NCI-H2029 treated with DMSO at 0.1 percent for 48 hours (cell line): Measurements from ENCODE around the gene UBE2D2.
"Not testable (repeated sequence)": the region's sequence is repeated elsewhere in the genome, so short reads cannot be mapped to it uniquely, and the experiment has no call there.

Experiments used
- DNase-seq: peaks from one replicate; lab custom pipeline; 2025; lab: John Stamatoyannopoulos, UW

UBE2D2 gene

DNA sequence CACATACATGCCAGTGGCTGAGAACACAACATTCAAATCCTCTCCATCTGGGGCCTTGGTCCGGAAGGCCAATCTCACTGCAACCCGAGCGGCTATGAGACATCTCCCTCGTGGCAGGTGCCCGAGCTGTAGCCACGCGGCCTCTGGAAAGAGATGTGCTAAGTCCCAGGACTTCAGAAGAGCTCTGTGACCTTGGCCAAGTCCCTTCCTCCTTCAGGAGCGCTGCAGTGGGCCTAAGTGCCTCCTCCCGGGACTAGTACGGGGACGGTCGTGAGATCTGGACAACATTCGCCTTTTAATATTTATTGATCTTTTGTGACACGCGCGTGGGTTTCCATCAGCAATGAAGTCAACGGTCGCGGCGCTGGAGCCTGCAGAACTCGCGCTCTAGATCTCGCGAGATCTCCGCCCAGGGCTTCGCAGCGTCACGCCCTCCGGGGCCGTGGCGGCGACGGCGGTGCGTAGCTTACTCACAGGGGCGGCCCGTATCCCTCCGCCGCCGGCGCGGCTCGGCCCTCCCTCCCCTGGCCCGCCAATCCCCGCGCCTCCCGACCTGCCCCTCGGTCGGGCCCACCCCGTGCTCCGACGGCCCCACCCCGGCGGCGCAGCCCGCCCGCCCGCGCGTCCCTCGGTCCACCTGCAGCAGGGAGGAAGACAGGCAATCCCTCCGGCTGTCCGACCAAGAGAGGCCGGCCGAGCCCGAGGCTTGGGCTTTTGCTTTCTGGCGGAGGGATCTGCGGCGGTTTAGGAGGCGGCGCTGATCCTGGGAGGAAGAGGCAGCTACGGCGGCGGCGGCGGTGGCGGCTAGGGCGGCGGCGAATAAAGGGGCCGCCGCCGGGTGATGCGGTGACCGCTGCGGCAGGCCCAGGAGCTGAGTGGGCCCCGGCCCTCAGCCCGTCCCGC lies at the start of gene UBE2D2:
Gene UBE2D2, plus strand, starts transcription at position 588 of the 903 bp plus-strand sequence. CDS start 453 bp downstream, outside the sequence.
- peak; percentile 87 for DNase-seq

DNA sequence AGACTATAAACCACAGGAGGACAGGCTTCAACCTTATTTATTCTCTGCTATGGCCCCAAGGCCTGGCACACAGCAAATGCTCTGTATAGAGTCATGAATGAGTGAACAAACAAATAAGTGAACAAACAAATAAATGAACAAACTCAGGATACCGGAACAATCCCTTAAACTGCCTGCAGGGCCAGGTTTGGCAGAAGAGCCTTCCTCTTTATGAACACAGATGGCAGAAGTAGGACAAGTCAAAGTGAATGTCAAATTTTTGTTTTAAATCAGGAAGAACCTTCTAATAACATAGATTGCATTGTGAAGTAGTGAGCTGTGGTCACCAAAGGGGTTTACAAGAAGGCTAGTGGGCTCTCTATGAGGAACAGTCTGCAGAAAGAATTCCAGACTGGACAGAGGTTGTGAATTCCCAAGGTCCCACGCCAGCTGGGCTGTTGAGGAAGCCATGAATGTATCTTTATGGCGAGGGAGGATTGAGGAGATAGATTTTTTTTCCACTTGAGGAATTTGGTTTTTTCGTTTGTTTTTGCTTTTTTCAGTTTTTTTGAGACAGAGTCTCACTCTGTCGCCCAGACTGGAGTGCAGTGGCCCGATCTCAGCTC lies 48.3 kb upstream of the UBE2D2 start:
- DNase-seq: no peak

DNA sequence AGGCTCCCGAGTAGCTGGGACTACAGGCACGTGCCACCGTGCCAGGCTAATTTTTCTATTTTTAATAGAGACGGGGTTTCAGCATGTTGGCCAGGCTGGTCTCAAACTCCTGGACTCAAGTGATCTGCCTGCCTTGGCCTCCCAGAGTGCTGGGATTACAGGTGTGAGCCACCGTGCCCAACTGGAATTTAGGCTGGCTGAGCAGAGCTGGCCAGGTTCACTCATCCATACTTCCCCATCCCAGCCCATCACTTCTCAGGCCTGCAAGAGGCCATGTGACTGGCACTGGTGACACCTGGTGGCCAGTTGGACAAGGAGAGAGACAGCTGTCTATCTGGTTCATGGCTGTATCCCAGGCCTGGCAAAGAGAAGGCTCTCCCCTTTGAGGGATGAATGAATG lies 47.7 kb upstream of the UBE2D2 start:
- peak; percentile 61 for DNase-seq

DNA sequence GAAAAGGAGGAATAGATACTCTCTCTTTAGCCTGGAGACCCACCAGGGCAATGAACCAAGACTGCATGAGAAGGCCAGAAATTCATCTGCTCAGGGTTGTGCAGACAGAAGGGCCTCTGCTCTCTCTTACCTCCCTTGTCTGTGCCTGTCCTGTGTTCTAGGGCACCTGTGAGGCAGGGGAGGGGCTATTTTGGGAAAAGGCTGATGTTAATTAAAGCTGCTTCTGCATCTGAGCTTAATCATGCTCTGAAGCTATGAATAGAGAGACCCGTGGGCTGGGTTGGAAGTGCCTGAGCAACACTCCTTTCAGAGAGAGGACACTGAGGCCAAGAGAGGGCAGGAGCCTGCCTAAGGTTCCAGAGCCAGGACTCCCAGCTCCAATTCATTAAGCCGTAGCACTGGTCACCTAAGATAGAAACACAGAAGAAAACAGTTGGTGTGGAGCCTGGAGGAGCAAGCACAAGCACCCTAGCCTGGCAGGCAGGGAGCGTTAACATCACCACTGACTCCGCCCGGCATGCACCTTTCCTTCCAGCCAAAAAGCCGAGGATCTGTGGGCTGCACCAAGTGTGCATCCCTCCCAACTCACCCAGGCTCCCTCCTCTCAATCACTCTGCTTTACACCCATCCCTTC lies 47.2 kb upstream of the UBE2D2 start:
- no peak for DNase-seq

DNA sequence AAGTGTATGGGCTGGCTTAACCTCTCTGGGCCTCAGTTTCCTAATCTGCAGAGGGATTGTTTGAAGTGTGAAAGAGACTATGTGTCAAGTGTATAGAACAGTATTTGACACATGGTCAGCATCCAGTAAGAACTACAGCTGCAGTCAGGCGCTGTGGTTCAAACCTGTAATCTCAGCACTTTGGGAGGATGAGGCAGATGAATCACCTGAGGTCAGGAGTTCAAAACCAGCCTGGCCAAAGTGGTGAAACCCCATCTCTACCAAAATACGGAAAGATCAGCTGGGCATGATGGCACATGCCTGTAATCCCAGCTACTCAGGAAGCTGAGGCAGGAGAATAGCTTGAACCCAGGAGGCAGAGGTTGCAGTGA lies 46.7 kb upstream of the UBE2D2 start:
- DNase-seq: no peak

DNA sequence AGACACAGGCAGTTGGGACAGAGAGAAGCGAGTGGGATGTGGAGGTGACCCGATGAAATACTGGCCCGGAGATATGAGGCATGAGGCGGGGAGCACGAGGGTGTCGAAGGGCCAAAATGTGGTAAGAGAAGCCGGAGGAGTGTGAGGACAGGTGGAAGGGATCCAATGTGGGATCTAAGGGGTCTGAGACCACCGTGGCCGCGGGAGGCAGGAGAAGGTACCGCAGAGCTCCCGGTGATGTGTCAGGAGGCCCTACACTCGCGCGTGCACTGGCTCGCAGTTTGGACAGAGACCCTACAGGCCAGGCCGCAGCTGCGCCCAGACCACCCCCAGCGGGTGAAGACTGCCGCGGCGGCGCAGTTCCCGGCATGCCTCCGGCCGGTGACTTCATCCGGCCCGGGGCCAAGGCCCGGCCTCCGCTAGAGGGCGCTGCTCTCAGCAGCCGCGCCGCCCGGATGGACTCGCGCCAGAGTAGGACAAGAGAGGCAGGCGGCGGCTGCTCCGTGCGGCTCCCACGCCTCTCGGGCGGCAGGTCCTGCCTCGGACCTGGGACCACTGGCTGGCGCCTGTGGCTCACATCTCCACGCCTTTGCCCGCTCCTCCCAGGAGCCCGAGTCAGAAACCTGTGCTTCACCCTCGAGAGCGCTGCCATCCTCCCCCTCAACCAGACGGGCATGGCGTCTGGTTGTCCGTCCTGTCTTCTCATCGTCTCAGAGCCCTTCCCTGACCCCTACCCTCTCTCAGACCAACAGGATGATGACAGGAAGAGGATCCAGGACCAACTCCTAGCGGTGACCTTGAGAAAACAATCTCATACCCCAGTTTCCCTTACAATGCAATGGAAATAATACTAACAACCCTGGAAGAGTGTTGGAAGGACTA lies 43.2 kb upstream of the UBE2D2 start:
- DNase-seq: peak; percentile 52

DNA sequence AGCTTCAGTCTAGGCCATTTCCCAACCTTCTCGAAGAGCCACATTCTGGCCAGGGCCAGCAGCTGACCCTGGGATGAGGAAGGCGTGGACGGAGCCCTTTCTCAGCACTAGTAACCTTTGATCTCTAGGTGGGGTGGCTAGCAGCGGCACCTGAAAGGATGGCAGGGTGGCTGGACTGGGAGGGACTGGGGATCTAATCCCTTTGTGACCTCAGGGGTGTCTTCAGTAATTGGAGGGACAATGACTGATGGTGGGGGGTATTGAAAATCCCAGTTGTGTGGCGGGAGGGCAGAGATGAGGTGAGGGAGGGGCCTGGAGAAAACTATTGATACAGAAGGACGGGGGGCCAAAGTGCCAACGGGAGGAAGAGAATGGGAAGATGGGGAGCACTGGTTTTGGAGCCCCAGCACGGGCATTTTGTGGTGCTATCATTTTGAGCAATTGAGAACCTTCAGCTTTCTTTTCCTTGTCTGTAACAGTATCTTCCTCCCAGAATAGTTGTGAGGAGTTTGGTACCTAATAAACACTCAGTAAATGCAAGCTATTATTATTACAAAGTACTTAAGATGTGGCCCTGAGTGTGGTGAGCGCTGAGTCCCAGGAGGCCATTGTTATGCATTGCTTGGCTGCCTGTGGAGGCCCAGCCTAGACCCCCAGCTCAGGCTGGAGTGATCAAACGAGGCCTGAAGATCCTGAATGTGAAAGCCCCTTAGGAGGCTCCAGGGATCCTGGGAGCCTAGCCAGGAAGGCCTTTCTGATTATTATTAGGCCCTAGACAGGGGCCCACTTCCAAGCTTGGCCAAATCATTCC lies 37.3 kb upstream of the UBE2D2 start:
- no peak for DNase-seq

DNA sequence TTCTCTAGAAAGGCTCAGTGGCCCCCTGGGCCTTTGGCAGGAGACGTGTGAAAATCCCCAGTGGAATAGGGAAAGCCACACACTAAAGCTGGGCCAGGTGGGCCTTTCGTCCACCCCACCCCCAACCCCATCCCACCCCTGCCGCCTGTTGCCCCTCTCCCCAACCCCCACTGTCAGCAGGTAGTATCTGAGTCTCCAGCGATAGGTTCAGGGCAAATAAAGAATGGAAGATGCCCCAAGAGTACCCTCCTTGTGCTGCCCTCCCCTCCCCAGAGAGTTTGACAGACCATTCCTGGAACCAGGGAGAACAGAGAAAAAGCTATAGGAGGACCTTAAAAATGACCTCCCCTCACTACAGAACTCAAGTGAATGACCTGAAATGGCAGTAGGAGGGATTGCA lies 36.7 kb upstream of the UBE2D2 start:
- no peak for DNase-seq

DNA sequence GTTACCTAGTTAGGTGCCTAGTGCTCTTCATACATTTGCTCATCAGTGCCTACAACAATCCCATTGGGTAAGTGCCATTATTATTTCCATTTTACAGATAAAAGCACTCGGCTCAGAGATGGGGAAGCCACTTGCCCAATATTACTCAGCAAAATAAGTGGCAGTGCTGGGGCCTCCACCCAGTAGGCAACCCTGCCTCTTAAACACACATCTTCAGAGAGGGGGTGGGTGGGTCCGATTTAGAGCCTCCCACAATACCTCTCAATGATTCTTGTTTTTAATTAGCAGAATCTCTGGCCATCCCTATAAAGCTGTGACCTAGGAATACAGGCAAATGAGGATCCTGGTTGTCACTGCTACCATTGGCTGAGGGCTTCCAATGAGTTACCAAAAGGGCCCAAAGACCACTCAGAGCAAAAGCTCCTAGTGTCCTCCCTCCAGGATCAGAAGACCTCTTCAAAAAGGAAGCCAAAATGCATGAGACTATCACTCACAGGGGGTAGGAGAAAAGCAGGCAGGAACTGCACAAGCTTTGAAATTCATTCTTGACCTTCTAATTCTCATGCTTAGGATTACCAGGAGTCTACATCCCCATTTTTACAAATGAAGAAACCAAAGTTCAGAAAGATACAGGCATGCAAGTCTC lies 36.1 kb upstream of the UBE2D2 start:
- no peak for DNase-seq

DNA sequence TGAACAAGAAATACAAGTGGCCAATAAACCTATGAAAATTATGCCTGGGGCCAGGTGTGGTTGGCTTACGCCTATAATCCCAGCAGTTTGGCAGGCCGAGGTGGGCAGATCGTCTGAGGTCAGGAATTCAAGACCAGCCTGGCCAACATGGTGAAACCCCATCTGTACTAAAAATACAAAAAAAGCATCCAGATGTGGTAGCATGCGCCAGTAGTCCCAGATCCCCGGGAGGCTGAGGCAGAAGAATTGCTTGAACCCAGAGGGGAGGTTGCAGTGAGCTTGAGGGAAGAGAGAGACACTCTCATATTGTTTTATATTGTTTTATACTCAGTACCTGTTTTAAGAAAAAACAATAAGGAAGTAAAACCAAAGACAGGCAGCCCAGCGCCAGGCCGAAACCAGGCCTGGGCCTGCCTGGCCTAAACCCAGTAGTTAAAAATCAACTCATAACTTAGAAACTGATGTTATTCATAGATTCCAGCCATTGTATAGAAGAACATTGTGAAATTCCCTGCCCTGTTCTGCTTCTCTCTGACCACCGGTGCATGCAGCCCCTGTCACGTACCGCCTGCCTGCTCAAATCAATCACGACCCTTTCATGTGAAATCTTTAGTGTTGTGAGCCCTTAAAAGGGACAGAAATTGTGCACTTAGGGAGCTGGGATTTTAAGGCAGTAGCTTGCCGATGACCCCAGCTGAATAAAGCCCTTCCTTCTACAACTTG lies 35.4 kb upstream of the UBE2D2 start:
- not testable (repeated sequence) for DNase-seq

DNA sequence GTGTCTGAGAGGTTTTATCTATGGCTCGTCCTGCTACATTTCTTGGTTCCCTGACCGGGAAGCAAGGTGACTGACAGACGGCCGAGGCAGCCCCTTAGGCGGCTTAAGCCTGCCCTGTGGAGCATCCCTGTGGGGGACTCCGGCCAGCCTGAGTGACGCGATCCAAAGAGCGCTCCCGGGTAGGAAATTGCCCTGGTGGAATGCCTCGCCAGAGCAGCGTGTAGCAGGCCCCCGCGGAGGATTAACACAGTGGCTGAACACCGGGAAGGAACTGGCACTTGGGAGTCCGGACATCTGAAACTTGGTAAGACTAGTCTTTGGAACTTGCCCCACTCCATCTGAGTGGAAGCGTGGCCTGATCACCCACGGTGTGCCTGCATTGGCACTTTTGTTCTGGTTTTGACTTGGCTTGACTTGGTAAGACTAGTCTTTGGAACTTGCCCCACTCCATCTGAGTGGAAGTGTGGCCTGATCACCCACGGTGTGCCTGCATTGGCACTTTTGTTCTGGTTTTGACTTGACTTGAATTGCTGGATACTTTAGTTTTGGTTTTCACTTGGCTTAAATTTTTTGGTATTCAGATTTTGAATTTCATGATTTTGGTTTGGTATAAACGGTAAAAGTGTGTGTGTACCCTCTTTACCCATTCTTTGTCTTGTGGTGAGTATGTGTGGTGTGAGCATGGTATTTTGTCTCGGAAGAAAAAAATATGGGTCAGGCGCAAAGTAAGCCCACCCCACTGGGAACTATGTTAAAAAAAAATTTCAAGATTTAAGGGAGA lies 34.6 kb upstream of the UBE2D2 start:
- not testable (repeated sequence) for DNase-seq

DNA sequence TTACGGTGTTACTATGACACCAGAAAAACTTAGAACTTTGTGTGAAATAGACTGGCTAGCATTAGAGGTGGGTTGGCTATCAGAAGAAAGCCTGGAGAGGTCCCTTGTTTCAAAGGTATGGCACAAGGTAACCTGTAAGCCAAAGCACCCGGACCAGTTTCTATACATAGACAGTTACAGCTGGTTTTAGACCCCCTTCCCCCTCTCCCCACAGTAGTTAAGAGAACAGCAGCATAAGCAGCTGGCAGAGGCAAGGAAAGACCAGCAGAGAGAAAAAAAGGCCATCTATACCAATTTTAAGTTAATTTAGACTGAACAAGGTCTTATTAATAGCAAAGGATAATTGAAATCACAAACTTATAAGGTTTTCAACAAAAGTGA lies 34.1 kb upstream of the UBE2D2 start:
- DNase-seq: not testable (repeated sequence)

DNA sequence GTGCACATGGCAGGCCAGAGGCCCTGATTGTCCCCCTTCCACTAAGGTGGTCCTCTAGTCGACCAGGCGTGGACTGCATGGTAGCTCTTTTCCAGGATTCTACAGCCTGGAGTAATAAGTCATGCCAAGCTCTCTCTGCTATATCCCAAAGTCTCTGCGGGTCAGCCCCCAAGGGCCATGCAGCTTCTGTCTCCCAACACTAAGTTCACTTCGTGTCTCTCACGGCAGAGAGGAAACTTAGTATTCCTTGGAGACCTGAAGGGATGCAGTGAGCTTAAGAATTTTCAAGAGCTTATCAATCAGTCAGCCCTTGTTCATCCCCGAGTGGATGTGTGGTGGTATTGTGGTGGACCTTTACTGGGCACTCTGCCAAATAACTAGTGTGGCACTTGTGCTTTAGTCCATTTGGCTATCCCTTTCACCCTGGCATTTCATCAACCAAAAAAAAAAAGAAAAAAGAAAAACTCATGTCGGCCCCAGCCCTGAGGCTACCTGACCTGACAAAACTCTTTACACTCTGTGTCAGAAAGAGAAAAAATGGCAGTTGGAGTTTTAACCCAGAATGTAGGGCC lies 33.2 kb upstream of the UBE2D2 start:
- DNase-seq: not testable (repeated sequence)

DNA sequence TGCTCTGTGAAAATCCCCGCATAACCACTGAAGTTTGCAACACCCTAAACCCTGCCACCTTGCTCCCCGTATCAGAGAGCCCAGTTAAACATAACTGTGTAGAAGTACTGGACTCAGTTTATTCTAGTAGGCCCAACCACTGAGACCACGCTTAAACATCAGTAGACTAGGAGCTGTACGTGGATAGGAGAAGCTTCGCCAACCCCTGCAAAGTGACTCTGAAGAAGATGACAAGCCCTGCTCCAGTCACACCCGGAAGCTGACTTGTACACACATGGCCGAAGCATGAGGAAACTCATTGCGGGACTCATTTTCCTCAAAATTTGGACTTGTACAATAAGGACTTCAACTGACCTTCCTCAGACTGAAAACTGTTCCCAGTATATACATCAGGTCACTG lies 32.4 kb upstream of the UBE2D2 start:
- DNase-seq: not testable (repeated sequence)

DNA sequence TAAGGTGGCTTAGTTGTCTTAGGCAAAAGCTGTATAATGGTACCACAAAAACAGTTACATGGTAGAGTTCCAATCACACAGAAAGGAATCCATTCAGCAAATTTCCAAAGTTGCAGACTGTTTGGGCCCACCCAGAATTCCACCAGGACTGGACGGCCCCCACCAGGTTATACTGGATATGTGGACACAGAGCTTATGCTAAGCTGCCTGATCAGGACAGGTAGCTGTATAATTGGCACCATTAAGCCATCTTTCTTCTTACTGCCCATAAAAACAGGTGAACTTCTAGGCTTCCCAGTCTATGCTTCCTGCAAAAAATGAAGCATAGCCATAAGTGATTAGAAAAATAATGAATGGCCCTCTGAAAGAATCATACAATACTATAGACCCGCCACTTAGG lies 31.1 kb upstream of the UBE2D2 start:
- not testable (repeated sequence) for DNase-seq

DNA sequence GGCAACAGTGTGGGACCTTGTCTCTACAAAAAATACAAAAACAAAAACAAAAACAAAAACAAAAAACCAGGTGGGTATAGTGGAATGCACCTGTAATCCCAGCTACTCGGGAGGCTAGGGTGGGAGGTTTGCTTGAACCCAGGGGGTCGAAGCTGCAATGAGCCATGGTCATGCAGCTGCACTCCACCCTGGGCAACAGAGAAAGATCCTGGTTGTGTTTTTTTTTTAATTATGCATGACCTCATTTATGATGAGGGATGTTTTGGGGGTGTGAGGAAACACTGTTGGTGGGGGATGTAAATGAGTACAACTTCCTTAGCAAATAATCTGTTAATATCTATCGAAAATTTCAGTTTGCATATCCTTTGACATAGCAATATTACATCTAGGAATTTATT lies 29.4 kb upstream of the UBE2D2 start:
- no peak for DNase-seq

DNA sequence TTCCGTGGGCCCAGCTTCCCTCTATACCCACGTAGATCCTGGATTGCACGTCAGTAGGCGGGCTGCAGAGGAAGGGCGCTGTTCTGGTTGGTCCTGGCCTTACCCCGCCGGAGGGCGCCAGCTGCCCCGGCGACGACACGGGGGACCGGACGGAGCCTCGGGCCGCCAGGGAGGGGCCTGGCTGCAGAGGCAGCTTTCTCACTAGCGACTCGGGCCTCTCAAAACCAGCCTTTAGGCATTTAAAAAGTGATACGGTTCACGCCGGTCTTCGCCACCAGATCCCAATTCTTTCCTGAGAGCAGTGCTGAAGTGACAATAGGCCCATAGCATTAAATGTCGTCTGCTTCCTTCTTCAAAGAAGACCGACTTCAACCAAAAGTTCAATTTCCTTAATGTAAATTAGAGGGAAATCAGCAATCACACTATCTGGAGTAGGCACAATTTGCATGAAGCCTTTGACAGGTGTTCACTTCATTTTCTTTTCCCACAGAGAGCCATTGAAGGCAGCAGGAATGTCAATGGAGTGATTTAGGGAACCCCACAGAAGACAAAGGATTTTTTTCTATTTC lies 17.6 kb upstream of the UBE2D2 start:
- DNase-seq: no peak

DNA sequence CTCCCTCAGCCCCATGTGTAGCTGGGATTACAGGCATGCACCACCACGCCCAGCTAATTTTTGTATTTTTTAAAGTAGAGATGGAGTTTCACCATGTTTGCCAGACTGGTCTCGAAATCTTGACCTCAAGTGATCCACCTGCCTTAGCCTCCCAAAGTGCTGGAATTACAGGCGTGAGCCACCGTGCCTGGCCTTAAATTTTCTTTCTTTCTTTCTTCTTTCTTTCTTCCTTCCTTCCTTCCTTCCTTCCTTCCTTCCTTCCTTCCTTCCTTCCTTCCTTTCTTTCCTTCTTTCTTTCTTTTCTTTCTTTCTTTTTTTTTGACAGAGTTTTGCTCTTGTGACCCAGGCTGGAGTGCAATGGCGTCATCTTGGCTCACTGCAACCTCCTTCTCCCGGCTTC lies 14.5 kb upstream of the UBE2D2 start:
- DNase-seq: not testable (repeated sequence)
